DMS79 (cell line): ENCODE data around the gene ABCB9.
"Not testable (repeated sequence)": the region's sequence is repeated elsewhere in the genome, so short reads cannot be mapped to it uniquely, and the experiment has no call there.

Experiments used
- DNase-seq: peaks from one replicate; lab custom pipeline; 2025; lab: John Stamatoyannopoulos, UW

The ABCB9 gene

DNA sequence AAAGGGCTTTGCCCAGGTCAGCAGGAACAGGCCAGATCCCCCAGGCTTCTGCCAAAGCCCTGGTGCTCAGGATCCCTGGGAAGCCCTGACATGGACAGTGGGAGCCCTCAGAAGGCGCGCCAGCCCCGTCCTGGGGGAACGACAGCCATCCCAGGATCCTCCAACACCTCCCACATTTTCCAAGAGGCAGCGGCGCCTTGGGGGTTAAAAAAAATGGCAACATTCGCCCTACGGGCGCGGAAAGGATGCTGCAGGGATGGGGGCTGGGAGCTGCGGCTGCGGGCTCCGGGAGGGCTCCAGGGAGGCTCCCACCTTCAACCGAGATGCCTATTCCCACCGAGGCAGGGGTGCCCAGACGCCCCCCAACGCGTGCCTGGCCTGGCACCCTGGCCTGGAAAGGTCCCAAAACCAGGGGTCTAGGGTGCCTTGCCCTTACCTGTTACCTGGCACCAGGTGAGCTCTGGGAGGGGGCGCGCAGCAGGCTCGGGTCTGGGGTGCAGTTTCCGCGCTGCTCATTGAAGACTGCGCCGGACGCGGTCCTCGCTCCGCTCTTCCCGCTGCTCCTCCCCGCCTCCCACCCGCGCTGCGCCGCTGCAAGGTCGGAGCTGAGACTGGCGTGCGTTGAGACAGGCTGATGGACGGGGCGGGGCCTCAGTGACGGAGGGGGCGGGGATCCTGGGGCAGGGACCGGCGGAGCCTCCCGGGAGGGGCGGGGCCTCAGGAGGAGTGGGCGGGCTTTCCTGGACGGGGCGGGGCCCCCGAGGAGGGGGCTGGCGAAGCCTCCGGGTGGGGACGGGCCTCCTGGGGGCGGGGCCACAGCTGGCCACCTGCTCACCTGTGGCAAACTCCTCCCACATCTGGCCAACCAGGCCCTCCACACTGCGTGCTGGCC, at the start of gene ABCB9:
TSS of gene ABCB9 (minus strand) at position 613 of the 892 bp plus-strand sequence. CDS start 6,228 bp downstream, outside the sequence.
- DNase-seq, result peak; percentile 85

DNA sequence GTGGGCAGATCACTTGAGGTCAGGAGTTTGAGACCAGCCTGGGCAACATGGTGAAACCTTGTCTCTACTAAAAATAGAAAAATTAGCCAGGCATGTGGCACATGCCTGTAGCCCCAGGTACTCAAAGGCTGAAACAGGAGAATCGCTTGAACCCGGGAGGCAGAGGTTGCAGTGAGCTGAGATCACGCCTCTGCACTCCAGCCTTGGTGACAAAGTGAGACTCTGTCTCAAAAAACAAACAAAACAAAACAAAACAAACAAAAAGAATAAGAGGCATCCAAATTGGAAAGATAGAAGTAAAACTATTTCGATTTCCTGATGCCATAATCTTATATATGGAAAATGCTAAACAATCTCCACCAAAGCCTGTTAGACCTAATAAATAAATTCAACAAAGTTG, 48.2 kb upstream of the ABCB9 start:
- not testable (repeated sequence) for DNase-seq

DNA sequence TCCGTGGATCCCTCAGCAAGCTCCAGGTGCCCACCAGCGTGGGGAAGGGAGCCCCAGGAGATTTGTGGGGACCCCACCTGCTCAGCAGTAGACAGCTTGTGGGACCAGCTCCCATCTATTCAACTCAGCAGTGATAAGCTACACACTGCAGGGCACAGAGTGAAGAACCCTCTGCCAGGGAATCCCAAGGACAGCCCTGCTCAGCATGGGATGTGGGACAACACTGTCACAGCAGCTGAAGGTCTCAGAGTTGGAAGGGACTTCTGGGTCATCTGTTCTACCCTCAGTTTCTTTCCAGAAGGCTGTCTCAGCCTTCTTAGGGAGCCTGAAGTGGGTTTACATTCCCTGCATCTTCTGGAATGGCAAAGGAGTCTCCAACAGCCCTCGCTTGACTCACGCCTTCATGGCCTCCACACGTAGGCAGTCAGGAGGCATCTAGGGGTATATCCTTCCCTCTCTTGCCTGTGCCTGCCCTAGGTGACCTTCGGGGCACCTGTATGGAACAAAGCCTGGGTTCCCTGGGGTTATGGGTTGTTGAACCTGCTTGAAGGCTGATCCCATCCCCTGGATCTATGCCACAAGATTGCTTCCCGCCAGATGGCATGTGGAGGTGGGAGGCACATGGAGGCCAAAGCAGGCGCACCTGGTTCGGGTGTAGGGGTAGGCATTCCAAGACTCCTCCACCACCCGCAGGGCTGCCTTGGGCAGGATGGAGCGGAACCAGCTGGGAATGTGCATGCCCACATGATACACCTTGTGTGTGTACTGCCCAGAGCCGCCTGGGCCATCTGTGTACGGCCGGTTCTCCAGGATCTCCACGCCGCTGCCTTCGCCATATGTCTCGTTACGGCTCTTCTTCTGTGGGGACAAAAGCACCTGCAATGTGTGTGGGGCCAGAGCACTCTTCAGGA, 47.2 kb upstream of the ABCB9 start:
- no peak for DNase-seq

DNA sequence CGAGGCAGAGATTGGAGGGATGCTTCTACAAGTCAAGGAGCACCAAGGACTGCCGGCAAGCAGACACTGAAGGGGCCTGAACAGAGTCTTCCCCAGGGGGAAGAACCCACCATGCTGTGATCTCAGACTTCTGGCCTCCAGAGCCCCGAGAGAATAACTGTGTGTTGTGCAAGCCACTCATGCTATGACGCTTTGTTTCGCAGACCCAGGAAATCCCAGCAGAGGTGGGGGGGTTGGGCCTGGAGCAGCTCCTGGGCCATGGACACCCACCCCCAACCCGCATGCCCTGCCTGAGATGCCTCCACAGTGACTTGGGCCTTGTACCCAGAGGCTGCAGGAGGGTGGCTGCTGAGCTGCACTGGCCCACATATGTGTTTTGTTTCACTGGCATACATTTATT, 45.4 kb upstream of the ABCB9 start:
- no peak for DNase-seq

DNA sequence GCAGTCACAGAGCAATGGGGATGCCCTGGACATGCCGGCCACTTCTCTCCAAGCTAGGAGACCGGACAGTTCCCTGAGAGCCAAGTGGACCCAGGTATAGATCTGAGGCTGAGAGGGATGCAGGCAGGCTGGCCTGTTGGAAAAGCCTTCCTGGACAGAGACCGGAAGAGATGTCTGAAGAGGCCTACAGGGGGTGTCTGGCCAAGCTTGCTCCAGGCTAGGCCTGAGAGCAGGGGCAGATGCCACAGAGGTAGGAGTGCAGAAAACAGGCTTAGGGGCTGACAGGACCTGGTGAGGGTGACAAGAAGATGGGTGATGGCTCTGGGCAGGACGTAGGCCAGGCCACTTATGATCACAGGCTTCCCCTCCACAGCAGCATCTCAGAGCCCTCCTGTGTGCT, 44.4 kb upstream of the ABCB9 start:
- no peak for DNase-seq

DNA sequence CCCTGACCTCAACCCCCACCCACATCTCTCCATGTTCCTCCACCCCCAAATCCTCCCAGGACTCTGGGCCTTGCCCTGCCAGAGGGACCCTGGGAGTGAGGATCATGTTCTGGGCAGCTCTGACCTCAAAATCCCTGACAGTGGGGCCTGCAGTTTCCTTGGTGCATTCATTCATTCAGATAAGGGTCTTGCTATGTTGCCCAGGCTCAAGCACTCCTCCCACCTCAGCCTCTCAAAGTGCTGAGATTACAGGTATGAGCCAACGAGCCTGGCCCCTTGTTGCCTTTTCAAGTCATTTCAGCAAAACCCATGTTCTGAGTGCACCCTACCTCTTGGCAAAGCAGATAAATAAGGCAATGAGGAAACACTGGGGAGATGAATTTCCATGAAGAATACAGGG, 43.8 kb upstream of the ABCB9 start:
- DNase-seq, result no peak

DNA sequence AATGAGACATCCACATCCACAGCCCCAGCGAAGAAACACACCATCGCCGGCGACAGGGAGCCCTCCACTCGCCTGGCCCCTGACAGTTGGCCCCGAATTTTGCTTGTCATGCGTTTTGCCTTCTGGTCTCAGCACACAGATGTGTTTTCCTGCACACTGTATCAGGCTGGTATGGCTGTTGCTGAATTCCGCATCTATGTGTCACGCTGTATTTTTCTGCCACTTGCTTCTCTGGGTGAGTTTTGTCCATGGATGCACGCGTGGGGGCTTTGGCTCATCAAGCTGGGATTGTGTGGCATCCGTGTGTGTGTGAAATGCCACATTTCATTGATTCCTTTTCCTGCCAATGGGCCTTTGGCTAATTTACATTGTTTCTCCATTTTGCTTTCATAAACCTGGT, 40.7 kb upstream of the ABCB9 start:
- DNase-seq, result no peak

DNA sequence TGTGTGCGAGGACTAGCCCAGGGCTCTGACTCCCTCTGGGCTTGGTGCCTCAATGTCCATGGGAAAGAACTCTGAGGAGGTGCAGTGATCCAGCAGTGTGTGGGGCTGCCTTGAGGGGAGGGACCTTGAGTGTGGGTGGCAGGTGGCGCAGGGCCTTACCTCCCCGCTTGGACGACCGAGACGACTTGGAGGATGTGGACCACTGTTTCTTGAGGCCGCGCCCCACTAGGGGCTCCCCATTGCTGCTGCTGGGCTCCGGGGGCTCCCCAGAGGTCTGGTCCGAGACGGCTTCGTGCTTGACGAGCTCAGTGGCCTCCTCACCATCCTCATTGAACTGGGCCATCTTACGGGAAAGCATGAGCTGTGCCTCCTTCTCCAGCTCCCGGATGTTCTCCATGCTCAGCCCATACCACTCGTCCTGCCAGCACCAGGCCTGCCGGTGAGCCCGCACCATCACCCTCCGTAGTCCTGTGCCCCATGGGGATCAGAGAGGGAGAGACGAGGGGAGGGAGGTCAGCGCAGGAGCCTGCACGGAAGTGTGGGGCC, 38.9 kb upstream of the ABCB9 start:
- DNase-seq, result no peak

DNA sequence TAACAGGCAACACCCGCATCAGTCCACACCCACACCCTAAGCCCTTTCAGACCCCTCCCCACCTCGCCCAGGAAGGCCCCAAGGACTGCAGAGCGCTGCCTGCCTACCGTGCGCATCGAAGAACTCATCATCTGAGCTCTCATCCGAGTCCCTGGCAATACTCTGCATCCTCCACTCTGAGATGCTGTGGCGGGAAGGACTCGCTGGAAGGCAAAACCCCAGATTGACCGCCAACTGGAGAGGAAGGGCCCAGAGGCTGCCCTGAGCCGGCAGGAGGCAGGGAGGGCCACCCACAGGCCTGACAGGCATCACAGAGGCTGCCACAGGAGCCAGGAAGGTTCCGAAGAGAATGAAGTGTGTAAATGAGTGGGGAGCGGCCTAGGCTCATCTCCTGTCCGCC, 38.0 kb upstream of the ABCB9 start:
- DNase-seq, result no peak

DNA sequence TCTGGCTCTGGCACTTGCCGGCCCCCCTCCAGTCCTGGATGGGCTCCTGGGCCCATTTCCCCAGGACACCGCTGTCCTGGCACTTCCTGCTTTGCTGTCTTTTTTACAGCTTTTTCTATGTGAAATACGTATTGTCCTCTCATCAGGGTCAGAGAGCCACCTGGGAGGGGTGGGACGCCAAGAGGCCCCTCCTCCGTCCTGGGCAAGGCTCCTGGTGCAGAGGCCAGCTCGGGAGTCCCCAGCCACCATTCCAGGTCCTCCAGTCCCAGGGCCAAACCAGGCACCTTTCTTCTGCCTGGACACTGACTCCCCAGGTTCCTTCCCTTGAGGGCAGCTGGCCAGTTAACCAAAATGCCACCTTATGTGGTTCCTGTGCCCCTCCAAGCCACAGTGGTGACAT, 37.0 kb upstream of the ABCB9 start:
- no peak for DNase-seq

DNA sequence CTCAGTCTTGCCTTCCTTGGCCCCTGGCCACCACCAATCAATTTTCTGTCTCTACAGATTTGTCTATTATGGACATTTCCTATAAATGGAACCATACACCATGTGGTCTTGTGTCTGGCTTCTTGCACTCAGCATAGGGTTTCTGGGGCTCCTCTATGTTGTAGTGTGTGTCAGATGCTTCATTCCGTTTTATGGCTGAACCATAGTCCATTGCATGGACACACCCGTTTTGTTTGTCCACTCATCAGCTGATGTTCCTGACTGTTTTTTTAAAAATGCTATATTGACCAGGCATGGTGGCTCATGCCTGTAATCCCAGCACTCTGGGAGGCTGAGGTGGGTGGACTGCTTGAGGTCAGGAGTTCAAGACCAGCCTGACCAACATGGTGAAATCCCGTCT, 35.2 kb upstream of the ABCB9 start:
- DNase-seq, result no peak

DNA sequence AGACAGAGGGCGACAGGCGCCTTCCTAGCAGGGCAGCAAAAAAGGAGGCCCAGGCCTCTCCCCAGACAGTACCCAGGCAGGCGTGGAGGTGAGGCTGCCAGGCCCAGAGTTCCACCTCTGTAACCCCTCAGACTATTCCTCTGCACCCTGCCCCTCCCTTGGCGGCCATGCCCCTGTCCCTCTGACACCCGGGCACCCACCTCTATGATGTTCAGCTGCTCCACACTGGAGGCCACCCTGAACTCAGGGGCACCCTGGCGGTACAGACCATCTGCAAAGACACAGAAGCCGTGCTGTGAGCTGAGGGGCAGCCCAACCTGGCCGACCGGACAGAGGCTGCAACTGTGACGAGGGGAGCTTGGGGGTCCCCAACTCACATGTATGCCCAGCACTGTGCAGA, 34.3 kb upstream of the ABCB9 start:
- DNase-seq, result no peak

DNA sequence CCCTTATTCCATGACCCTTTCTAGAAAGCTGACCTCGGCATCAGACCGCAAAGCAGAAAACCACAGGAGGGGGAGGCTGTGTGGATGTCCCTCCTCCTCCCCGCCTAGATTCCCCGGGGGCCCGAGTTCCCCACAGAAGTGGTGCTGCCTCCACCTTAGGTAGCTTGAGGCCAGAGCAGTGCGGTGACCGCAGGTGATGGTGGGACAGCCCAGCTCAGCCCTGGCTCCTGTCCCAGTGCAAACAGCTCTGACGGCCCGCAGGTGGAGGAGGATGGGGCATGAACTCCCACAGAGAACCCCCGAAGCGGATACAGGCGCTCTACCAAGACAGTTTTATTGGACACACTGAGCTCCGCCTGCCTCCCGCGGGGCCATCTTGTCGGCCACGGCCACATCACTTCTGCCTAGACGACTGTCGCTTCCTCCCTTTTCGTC, 33.7 kb upstream of the ABCB9 start:
- DNase-seq, result no peak

DNA sequence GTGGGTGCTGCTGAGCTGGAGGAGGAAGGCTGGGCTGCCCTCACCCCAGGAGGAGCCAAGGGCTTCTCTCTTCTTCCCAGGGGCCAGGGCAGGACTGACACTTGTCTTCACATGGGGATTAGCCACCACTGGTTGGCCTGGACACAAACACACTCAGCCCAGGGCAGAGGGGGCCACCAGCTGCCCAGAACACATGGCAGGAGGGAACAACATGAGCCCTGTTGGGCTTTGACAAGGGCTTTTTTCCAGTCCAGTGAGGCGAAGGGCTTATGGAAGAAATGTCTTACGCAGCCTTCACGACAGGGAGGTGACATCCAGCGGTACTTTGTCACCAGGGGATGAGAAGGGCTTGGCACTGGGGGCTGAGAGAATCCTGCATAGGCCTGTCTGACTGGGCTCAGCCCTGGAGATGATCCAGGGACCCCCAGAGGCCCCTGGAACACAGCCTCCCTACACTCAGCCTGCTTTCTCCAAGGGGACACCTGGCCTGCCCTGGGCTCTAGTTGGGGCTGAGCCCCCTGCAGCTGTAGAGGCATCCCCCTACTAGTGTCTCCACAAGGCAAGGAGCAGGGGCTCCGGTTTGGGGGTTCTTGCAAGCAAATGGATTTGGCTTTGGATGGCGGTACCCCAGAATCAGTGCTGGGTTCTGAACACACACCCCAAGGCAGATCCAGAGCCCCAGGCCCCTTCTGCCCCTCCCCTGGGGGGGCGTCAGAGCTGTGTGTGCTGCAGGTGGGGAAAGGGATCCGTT, 33.1 kb upstream of the ABCB9 start:
- no peak for DNase-seq

DNA sequence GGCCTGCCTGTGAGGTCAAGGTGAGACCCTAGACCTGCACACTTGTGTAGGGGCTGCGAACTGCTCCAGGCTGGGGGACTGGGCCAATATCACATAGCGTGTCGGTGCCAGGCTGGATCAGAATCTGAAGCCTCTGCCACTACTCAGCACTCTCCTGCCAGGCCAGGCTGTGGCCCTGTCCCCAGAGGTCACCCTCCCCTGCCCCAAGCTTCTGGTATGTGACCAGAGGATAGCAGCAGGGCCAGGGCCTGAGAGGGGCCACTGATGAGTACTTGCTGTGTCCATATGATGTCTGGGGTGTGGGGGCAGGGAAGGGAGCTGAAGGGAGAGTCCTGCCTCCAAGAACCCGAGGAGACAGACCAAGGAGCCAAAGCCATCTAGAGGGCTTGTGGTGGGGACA, 32.1 kb upstream of the ABCB9 start:
- no peak for DNase-seq

DNA sequence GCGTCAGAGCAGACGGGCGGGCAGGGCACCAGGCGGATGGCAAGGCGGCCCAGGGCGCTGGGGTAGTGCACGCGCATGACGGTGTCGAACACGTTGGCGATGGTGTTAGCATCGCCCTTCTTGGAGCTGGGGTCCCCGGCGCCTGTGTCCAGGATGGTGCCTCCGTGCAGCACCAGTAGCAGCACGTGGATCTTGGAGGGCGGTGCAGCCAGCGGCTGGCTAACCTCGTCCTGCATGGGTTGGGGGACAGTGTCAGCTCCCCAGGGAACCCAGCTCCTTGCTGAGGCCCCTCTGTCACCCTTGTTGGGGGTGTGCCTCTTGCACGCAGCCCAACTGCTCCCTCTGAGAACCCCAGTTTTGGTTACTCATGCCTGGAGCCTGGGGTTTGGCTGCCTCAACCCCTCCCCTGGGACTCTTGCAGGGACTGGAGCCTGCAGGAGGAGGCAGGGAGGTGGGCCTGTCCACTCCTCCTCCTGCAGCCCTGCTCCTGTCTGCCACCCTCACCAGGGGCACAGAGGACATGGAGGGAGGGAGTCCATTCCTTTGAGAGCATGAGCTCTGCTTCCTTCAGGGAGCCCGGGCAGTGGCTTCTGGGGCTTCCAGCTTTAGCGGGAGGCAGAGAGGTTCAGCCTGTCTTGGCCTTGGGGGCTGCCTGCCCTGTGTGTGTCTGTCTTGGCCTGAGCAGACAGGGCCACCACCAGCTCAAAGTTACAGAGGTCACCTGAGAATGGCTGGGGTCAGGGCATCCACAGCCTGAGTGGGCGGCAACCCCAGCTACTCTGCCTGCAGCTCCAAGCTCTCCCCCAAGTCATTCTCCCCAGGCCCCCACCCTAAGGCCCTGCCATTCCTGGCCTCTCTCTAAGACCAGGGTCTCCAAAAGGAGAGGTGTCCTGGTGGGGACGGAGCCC, 31.3 kb upstream of the ABCB9 start:
- DNase-seq, result no peak

DNA sequence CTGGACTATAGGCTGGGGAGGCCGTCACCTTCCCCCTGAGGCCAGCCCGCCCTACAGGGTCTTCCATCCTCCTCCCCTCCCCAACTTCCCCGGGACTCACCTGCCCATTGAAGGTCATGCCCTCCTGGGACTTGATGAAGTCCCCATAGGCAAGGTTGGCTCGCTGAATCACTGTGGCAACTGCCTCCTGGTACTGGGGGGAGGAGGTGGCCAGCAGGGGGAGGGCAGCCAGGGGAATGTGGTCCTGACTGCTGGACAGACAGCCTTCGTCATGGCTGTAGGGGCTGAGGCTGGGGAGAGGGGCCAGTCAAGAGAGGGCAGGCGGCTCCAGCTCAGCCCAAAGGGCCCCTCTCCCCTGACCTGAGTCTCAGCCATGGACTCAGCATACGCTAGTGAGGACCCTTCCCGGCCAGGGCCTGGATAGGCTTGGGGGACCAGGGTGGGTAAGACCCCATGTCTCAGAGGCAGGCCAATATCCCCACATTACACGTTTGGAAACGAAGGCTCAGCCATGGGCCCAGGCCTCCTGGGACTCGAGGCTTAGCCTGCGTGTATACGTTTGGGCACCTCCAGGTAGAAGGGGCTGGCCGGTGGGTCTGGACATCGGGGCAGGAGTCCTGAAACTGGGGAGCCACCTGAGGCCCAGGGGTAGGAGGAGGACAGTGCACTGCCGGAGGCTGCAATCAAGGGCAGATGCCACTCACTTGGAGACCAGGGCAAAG, 30.5 kb upstream of the ABCB9 start:
- DNase-seq, result no peak

DNA sequence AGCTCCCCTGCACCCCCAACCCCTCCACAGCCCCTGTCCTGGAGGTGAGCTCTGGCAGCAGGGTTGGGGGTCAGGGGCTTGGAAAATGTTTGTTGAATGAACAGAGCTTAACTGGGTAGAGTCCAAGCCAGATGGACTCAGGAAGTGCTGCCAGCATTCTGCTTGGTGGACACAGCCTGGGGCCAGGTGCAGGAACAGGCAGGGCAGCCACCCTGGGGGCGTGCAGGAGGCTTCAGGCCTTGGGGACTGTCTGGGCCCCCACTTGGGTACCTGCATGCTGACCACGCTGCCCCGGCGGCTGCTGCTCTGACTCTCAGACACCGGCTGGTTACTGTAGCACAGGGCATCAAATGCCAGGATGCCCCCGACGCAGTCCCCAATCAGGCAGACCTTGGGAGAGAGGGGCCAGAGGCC, 29.9 kb upstream of the ABCB9 start:
- DNase-seq, result no peak

DNA sequence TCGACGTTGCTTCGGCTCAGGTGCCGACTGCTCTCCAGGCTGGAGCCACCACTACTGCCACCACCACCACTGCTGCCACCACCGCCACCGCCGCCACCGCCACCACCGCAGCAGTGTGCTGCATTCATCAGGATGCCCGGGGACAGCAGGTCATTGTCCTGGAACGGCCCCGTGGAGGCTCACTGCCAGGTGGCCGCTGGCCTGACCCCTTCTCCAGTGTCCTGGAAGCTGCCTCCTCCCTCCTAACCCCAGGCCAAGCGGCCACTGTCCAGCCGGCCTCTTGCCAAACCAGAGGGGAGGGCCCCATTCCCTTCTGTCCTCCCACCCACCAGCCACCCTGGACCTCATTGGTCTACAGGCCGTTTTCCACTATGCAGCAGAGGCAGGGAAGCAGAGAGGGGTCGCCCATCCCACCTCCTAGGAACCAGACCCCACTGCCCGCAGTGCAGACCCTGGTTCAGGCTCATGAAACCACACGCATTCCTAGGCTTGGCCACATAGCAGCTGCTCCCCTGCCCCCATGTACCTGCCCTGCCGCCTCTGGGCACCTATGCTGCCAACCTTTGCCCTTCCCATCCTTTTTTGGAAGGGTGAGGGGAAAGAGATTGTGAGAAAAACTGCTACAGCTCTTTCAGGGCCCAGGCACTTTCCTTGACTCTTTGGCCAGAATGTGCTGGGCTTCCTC, 29.4 kb upstream of the ABCB9 start:
- DNase-seq, result no peak
